ENCODE data around the gene KRT86.
"Not testable (repeated sequence)": the region's sequence is repeated elsewhere in the genome, so short reads cannot be mapped to it uniquely, and the experiment has no call there.

The KRT86 gene

DNA sequence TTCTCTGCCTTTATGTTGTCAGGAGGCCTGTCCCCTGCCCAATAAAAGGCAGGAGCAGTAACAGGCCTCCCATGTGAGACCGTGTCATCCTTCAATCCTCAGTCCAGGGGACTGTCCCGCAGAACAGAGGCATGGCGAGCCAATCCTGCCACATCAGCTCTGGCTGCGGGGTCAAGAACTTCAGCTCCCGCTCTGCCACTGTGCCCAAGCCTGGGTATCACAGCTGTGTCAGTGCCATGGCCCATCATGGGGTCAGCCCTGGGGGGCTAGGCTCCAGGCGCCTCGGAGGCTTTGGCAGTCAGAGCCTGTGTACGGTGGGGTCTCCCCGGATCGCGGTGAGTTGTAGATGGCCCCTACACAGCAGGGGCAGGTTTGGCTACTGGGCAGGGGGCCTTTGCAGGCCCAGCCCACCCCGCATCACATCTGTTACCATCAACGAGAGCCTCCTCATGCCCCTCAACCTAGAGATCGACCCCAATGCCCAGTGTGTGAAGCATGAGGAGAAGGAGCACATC, 66.7 kb downstream of the KRT86 start:
- no peak for TF ChIP-seq ZNF274 (IDR thresholded peaks at IDR 0.05; ENCODE audit: low read depth, low read length)
- H3K4me3 ChIP-seq (ENCODE audit: low read length): no peak overlapping the region

DNA sequence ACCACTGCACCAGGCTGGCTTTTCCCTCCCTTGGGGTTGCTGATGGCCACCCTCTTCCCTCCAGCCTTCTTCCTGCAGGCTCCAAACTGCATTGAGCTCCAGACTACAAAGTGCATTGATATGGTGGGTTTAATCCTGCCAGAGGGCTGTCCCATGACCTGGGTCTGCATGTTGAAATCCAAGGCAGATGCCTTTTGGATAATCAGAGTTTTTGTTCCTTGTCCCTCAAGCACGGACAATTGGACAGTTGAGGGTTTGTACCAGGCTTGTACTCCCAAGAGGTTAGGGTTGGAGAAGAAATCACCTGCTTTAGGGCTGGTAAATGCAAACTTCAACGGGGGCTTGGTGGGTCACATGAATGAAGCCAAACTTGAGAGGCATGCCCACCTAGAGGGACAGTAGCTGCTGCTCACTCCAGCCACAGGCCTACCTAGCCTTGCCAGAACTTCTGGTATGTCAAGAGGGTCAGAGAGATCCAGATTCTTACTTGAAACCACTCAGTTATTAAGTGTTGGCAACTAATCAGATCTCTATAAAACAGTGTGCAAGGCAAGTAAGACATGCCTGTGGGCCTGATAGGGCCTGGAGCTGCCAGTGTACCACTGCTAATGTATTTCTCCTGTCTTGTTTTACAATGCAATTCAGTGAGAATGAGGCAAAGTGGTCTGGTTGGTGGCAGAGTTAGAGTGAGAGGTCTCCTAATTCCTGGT, 68.5 kb downstream of the KRT86 start:
- no peak overlapping the region for H3K4me3 ChIP-seq (ENCODE audit: low read length)
- no peak for TF ChIP-seq ZNF274 (IDR thresholded peaks at IDR 0.05; ENCODE audit: low read depth, low read length)

DNA sequence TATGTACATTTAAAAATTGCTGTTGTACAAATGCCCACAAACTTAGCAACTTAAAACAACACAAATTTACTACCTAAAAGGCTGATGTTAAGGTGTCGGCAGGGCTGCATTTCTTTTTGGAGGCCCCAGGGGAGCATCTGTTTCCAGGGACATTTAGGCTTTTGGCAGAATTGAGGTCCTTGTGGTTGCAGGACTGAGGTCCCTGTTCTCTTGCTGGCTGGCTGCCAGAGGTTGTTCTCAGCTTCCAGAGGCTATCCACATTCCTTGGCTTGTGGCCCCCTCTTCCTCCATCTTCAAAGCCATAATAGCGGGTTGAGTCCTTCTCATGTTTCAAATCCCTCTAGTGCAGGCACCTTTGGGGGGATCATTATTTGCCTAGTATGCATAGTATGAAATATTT, 69.1 kb downstream of the KRT86 start:
- no peak for TF ChIP-seq ZNF274 (IDR thresholded peaks at IDR 0.05; ENCODE audit: low read depth, low read length)
- H3K4me3 ChIP-seq (ENCODE audit: low read length): no peak overlapping the region

- H3K4me3 ChIP-seq (ENCODE audit: low read length): no peak overlapping the region
- no peak for TF ChIP-seq ZNF274 (IDR thresholded peaks at IDR 0.05; ENCODE audit: low read depth, low read length)
Measured at GRCh38 chr12:52344111-52344510, 69.7 kb downstream of the KRT86 start.

GRCh38 chr12:52345041-52345440, 70.6 kb downstream of the KRT86 start:
- H3K4me3 ChIP-seq (ENCODE audit: low read length): not testable (repeated sequence)

DNA sequence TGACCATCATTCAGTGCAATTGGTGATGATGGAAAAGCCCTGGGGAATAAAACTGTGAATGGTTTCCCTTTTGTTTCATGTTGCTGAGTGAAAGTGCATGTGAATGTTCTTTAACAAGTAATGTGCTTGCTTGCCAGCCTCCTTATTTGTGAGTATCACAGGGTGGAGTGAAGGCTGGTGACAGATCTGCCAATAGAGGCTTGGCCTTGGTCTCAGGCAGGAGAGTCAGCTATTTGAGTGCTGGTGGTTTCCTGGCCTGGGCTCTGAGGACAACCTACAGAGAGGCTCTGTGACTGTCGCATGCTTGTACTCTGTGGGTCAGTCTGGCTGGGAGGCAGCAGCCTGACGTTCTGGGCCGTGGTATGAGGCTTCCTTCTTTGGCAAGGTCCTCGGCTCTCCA, 72.1 kb downstream of the KRT86 start:
- no peak overlapping the region for H3K4me3 ChIP-seq (ENCODE audit: low read length)
- TF ChIP-seq ZNF274 (IDR thresholded peaks at IDR 0.05; ENCODE audit: low read depth, low read length): no peak

- no peak overlapping the region for H3K4me3 ChIP-seq (ENCODE audit: low read length)
- no peak for TF ChIP-seq ZNF274 (IDR thresholded peaks at IDR 0.05; ENCODE audit: low read depth, low read length)
Measured at GRCh38 chr12:52347016-52347415, 72.6 kb downstream of the KRT86 start.

DNA sequence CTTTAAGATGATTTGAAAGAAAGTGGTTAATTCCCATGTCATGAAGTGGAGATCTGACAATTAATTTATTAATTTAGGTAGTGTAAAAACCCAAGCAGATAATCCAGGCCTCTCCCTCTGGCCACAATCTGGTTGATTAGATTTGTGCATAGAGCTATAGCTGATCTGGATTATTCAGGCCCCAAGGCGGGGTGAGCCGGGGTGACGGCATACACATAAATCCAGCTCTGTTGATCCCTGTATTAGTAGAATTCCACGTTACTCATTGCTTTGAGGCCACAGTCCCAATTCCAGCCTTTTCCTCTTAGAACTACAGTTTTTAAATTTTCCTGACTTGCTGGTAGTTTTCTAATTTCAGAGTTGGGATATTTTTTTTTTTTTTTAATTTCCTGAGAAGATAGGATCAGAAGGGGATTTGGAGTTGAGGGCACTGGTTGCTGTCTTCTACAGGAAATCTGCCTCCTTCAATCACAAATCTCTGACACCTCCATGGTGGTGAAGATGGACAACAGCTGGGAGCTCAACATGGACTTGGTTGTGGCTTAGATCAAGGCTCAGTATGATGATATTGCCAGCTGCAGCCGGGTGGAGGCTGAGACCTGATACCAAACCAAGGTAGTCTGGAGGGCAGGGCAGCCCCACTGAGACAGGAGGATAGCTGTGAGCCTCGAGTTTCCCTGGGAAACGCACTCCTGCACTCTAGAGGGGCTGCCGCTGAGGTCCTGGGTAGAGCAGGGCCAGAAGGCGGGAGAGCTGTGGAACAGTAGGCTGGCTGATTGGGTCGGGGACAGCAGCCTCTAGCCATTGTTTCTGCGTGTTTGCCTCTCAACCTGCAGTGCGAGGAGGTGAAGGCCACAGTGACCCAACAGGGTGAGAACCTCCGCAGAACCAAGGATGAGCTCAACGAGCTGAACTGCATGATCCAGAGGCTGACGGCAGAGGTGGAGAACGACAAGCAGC, 73.4 kb downstream of the KRT86 start:
- no peak for TF ChIP-seq ZNF274 (IDR thresholded peaks at IDR 0.05; ENCODE audit: low read depth, low read length)
- H3K4me3 ChIP-seq (ENCODE audit: low read length): no peak overlapping the region

GRCh38 chr12:52349196-52349595, 74.8 kb downstream of the KRT86 start:
- TF ChIP-seq ZNF274 (IDR thresholded peaks at IDR 0.05; ENCODE audit: low read depth, low read length): no peak

GRCh38 chr12:52350021-52350620, 75.7 kb downstream of the KRT86 start:
- no peak overlapping the region for H3K4me3 ChIP-seq (ENCODE audit: low read length)
- no peak for TF ChIP-seq ZNF274 (IDR thresholded peaks at IDR 0.05; ENCODE audit: low read depth, low read length)

More at GRCh38 chr12:52349196-52349595, 74.8 kb downstream of the KRT86 start:
- no peak overlapping the region for H3K4me3 ChIP-seq (ENCODE audit: low read length)

- no peak overlapping the region for H3K4me3 ChIP-seq (ENCODE audit: low read length)
- TF ChIP-seq ZNF274 (IDR thresholded peaks at IDR 0.05; ENCODE audit: low read depth, low read length): no peak
Measured at GRCh38 chr12:52350786-52351185, 76.3 kb downstream of the KRT86 start.

DNA sequence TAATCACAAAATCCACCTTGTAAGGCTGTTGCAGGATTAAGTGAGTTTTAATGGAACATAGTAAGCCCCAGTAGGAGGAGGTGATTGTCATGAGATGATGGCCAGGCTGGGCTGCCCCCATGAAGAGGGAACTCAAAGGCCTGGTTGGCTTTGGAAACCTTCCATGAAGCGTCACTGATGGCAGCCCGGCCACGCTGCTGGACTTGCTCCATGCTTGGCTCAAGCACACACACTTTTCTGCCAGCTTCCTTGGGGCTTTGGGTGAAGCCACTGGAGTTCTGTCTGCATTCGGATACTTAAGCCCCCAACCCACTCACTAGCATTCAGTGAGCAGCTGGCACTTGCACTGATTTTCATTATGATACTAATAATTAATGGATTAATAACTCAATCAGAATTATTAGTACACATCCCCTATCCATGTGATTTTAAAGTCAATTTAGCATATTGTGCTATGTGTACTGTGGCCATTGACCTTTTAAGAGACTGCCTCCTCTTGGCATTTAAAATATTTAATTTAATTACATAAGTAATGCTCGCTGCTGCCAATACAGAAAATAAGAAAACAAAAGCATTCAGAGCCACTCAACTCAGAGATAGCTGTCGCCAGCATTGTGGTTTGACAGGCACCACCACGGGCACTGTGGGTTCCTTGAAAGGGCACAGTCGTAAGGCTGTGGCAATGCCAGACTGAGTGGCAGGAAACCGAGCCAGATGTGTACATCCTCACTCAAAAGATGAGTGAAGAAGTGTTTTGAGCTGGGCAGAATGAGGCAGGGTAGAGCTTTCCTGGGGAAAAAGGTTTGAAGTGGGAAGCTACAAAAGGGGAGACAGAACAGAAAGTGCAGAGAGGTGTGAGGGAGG, 77.0 kb downstream of the KRT86 start:
- no peak for TF ChIP-seq ZNF274 (IDR thresholded peaks at IDR 0.05; ENCODE audit: low read depth, low read length)
- no peak overlapping the region for H3K4me3 ChIP-seq (ENCODE audit: low read length)

DNA sequence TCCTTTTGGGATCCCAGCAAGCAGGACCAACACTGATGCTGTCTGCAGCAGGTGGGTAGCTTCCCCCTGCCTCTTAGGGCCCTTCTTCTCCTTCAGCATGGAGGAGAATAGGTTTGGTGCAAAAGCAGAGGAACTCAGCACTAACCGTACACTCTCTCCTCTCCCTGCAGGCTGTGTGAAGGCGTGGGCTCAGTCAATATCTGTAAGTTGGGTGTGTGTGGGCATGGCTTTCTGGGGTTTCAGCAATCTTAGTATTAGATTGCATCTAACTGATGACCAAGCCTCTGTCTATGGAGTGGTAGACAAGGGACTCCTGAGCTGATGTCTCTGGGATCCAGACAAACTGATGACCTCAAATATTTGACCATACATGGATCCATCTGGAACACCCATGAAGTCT, 78.5 kb downstream of the KRT86 start:
- no peak for TF ChIP-seq ZNF274 (IDR thresholded peaks at IDR 0.05; ENCODE audit: low read depth, low read length)

DNA sequence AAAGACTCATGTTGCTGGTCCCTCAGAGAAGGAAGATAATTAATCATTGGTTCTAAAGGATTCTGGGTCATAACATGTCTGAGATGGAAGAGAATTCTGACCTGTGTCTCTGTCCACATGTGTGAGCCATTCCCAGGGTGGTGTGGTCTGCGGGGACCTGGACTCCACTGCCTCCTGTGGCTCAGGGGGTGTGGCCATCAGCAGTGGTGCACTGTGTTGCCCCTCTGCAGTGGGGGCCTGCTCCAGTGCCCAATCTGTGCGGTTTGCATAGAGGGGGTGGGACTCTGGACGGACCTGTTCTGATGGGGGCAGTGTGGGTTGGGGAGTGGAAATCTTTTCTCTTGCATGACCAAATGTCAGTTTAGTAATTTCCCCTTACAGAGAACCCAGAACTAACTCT, 79.3 kb downstream of the KRT86 start:
- no peak overlapping the region for H3K4me3 ChIP-seq (ENCODE audit: low read length)
- no peak for TF ChIP-seq ZNF274 (IDR thresholded peaks at IDR 0.05; ENCODE audit: low read depth, low read length)

More for the DNA sequence above, 78.5 kb downstream of the KRT86 start:
- no peak overlapping the region for H3K4me3 ChIP-seq (ENCODE audit: low read length)

All from GM08714 (cell line).